Activated CD8-positive, alpha-beta memory T cell treated with anti-CD3 and anti-CD28 coated beads, Interleukin-2, amount 10 ng/mL, durations not matched to agents 7 days and 5 days (primary cell): ENCODE data around the gene BACH2. TPM values are rescaled to one million over a fixed set of nuclear protein-coding genes. Genes with fewer than 3 reads are reported as not detected.
A peak's percentile ranks its signal among the peaks of the same experiment; 100 is the strongest.
"Not testable (repeated sequence)": the region's sequence is repeated elsewhere in the genome, so short reads cannot be mapped to it uniquely, and the experiment has no call there.

Source experiments
- ATAC-seq: fragments of 150-1000 bp; cut with Tn5 transposase; one replicate; pipeline ENCODE4 v1.10.0; 2021; ENCODE audit warnings: moderate library complexity
- CTCF ChIA-PET: fragments of 350-600 bp; sonication (Branson Sonifier 250); formaldehyde crosslinking; loops from one replicate; lab custom pipeline; 2021; ENCODE audit warnings: antibody characterized with exemption; lab: Charles Lee
- DNase-seq: peaks from one replicate; pipeline ENCODE4 v3.0.0-alpha.2; 2020
- H3K27ac Mint-ChIP-seq: one replicate; pipeline ENCODE4 v1.8.0; 2021; ENCODE audit warnings: mild to moderate bottlenecking, mixed read lengths
- H3K27me3 Mint-ChIP-seq: one replicate; pipeline ENCODE4 v1.8.0; 2021; ENCODE audit warnings: mixed read lengths
- H3K36me3 Mint-ChIP-seq: one replicate; pipeline ENCODE4 v1.8.0; 2021; ENCODE audit warnings: mild to moderate bottlenecking, mixed read lengths
- H3K4me1 Mint-ChIP-seq: one replicate; pipeline ENCODE4 v1.8.0; 2021; ENCODE audit warnings: mixed read lengths
- H3K4me3 Mint-ChIP-seq: one replicate; pipeline ENCODE4 v1.8.0; 2021; ENCODE audit warnings: mild to moderate bottlenecking, moderate library complexity, mixed read lengths
- H3K9me3 Mint-ChIP-seq: one replicate; pipeline ENCODE4 v1.8.0; 2022; ENCODE audit warnings: low read depth, mixed read lengths
- total RNA-seq, 2 experiments: library from RNA; stranded (reverse); gene quantifications; one replicate each; pipeline ENCODE4 v1.2.3, GENCODE V29; 2021

BACH2 gene
- total RNA-seq, 2 experiments from 2014 or later, result 21.5 to 22.6 TPM

GRCh38 chr6:90118581-90118980 lies 178.1 kb downstream of the BACH2 start:
- Mint-ChIP-seq H3K36me3 (peaks cover 30% of the 10 kb centered on the region), H3K9me3 (peaks cover 10% of the 10 kb centered on the region), H3K27me3 (no peaks in the 10 kb centered on the region), H3K27ac (no peak overlapping the region), H3K4me1 (peaks cover 7% of the 10 kb centered on the region), H3K4me3 (no peak overlapping the region)
- ATAC-seq (no peak), DNase-seq (no peak)
- CTCF ChIA-PET, result interaction anchor here (1.0 to 2.3 kb wide), 5 partner anchors 9 to 360 kb away, joined by 3 to 10 read pairs (median 3); no protein-coding TSS in a partner anchor

DNA sequence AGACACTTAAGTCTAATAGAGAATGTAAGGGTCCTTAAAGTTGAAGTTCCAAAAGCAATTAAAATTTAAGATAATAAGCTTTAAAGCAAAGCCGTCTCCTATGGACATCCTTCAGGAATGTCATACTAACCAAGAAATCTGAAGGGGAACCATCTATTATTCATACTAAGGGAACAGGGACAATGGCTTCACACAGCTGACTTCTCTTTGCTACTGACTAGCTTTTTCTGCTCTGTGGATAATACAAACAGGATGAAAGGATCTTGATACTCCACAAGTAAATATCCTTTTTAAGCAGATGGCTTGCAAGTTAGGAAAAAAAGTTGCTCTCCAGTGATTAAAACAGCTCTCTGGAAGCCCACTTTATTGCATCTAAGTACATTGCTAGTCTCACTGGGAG lies 178.6 kb downstream of the BACH2 start:
- CTCF ChIA-PET, result interaction anchor here (1.0 to 2.3 kb wide), 5 partner anchors 8 to 178 kb away, joined by 3 to 10 read pairs (median 4); no protein-coding TSS in a partner anchor
- H3K4me1 Mint-ChIP-seq, result peaks cover 6% of the 10 kb centered on the region
- DNase-seq (no peak), ATAC-seq (no peak)
- no peak overlapping the region for H3K27ac Mint-ChIP-seq
- peaks cover 14% of the 10 kb centered on the region for H3K9me3 Mint-ChIP-seq
- H3K27me3 Mint-ChIP-seq, result no peaks in the 10 kb centered on the region
- peaks cover 35% of the 10 kb centered on the region for H3K36me3 Mint-ChIP-seq
- no peak overlapping the region for H3K4me3 Mint-ChIP-seq

DNA sequence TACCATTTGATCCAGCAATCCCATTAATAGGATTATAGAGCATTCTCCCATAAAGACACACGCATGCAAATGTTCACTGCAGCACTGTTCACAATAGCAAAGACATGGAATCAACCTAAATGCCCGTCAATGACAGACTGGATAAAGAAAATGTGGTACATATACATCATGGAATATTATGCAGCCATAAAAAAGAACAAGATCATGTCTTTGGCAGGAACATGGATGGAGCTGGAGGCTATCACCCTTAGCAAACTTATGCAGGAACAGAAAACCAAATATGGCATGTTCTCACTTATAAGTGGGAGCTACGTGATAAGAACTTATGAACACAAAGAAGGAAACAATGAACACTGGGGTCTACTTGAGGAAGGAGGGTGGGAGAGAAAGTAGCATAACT lies 180.5 kb downstream of the BACH2 start:
- not testable (repeated sequence) for ATAC-seq
- CTCF ChIA-PET, result interaction anchor here (1.4 kb wide), 1 partner anchor 9 kb away, joined by 3 read pairs; no protein-coding TSS in a partner anchor
- peaks cover 10% of the 10 kb centered on the region for H3K4me1 Mint-ChIP-seq

GRCh38 chr6:90113389-90113788 lies 183.3 kb downstream of the BACH2 start:
- H3K27ac Mint-ChIP-seq, result no peak overlapping the region
- peaks cover 36% of the 10 kb centered on the region for H3K4me1 Mint-ChIP-seq
- H3K9me3 Mint-ChIP-seq, result peaks cover 21% of the 10 kb centered on the region
- no peak for ATAC-seq
- H3K4me3 Mint-ChIP-seq, result no peak overlapping the region
- peaks cover 42% of the 10 kb centered on the region for H3K36me3 Mint-ChIP-seq
- DNase-seq, result no peak
- CTCF ChIA-PET, result no interaction called here
- peaks cover 4% of the 10 kb centered on the region for H3K27me3 Mint-ChIP-seq

More for the DNA sequence above, 180.5 kb downstream of the BACH2 start:
- H3K36me3 Mint-ChIP-seq, result peaks cover 40% of the 10 kb centered on the region
- peaks cover 21% of the 10 kb centered on the region for H3K9me3 Mint-ChIP-seq
- not testable (repeated sequence) for DNase-seq, H3K4me3 Mint-ChIP-seq, H3K27me3 Mint-ChIP-seq, H3K27ac Mint-ChIP-seq

- H3K9me3 Mint-ChIP-seq, result peaks cover 21% of the 10 kb centered on the region
- H3K27ac Mint-ChIP-seq, result peak overlapping the region; percentile 69
- peaks cover 54% of the 10 kb centered on the region for H3K4me1 Mint-ChIP-seq
- CTCF ChIA-PET, result interaction anchor here (0.7 to 4.0 kb wide), 5 partner anchors 28 to 427 kb away, joined by 3 to 26 read pairs (median 5); no protein-coding TSS in a partner anchor
- peak; percentile 21 for ATAC-seq
- H3K36me3 Mint-ChIP-seq, result peaks cover 42% of the 10 kb centered on the region
- no peak for DNase-seq
- peaks cover 4% of the 10 kb centered on the region for H3K27me3 Mint-ChIP-seq
- H3K4me3 Mint-ChIP-seq, result no peak overlapping the region
Measured at GRCh38 chr6:90111387-90111786, 185.3 kb downstream of the BACH2 start.

GRCh38 chr6:90110971-90111370 lies 185.7 kb downstream of the BACH2 start:
- ATAC-seq (peak; percentile 69), DNase-seq (peak; percentile 94)
- Mint-ChIP-seq H3K4me3 (no peak overlapping the region), H3K27me3 (peaks cover 4% of the 10 kb centered on the region), H3K36me3 (peaks cover 38% of the 10 kb centered on the region), H3K9me3 (peaks cover 17% of the 10 kb centered on the region), H3K27ac (peak overlapping the region; percentile 69), H3K4me1 (peaks cover 57% of the 10 kb centered on the region)
- CTCF ChIA-PET, result interaction anchor here (0.7 to 4.0 kb wide), 7 partner anchors 28 to 427 kb away, joined by 3 to 26 read pairs (median 4); no protein-coding TSS in a partner anchor

DNA sequence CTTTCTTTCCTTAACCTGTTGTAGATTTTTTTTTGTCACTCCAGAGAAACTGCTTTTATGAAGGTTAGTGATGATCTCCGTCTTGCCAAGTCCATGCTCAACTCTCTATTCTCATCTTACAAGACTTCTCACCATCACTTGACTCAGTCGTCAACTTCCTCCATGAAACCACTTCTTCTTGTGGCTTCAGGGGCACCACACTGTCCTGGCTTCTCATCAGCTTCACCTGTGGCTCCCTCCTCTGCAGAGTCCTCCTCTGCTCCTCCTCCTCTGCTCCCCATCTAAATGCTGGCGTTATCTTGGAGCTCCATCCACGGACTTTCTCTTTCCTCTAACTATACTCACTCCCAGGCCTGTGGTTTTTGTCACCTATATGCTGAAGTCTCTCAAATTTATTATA lies 187.5 kb downstream of the BACH2 start:
- DNase-seq (peak; percentile 73), ATAC-seq (peak; percentile 22)
- Mint-ChIP-seq H3K4me3 (peak overlapping the region; percentile 19), H3K36me3 (peaks cover 23% of the 10 kb centered on the region), H3K27ac (peak overlapping the region; percentile 55), H3K4me1 (peaks cover 73% of the 10 kb centered on the region), H3K9me3 (peaks cover 10% of the 10 kb centered on the region), H3K27me3 (peaks cover 6% of the 10 kb centered on the region)
- CTCF ChIA-PET, result interaction anchor here (0.6 to 4.0 kb wide), 7 partner anchors 10 to 370 kb away, joined by 3 to 26 read pairs (median 5); no protein-coding TSS in a partner anchor

DNA sequence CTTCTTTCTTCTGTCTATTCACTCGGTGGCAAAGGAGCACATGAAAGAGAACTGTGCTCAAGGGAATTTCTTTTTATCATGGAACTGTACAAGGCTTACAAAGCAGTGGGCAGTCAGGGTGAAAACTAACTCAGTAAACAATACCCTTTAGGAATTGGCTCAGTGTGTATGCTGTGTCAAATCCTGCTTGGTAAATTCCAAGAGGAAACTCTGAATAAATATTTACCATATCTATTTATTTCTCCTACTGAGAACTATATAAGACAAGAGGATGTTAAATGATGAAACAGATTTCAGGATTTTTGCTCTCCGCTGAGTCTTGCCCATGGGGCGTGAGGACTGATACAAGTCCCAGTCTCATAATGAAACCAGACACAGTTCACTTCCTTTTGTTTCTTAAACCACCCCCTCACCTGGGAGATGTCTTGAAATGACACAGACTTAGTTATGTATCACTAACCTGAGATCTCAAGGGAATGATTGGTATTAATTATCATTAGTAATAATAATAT lies 188.8 kb downstream of the BACH2 start:
- Mint-ChIP-seq H3K4me1 (peaks cover 87% of the 10 kb centered on the region), H3K4me3 (no peak overlapping the region), H3K27me3 (peaks cover 10% of the 10 kb centered on the region), H3K9me3 (peaks cover 5% of the 10 kb centered on the region), H3K27ac (no peak overlapping the region), H3K36me3 (peaks cover 14% of the 10 kb centered on the region)
- peak; percentile 56 for ATAC-seq
- DNase-seq, result peak; percentile 63
- CTCF ChIA-PET, result interaction anchor here (0.8 to 4.0 kb wide), 2 partner anchors 26 to 167 kb away, joined by 3 to 26 read pairs; no protein-coding TSS in a partner anchor

DNA sequence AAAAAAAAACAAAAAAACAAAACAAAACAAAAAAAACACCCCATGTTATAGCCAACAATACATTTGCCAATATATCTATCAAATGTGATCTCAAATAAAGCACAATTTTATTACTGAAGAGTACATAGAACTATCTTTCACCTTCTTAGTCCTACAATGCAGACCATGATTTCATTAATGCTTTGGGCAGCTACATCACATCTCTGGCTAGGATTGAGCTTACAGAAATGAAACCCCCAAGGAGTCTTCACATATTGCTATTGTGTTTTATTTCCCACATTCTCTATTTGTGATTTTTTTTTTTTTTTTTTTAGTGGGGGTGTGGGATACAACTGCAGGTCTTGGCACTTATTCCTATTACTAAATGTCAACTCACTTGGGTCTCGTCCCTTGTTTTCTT lies 189.3 kb downstream of the BACH2 start:
- CTCF ChIA-PET, result interaction anchor here (0.8 kb wide), 1 partner anchor 25 kb away, joined by 3 read pairs; no protein-coding TSS in a partner anchor

DNA sequence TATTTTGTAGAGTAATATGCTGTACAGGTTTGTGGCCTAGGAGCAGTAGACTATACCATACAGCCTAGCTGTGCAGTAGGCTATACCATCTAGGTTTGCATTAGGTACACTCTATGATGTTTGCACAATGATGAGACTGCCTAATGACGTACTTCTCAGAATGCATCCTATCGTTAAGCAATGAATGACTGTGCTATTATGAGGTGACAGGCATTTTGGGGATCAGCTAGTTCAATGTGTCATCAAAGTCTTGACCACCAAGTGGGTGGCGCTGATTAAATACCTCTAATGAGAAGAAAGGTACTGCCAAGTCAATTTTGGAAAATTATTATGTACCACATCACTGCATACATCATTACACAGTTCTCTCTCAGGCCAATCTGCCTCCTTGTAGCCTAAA lies 190.2 kb downstream of the BACH2 start:
- Mint-ChIP-seq H3K9me3 (peaks cover 4% of the 10 kb centered on the region), H3K4me1 (peaks cover 81% of the 10 kb centered on the region), H3K36me3 (peaks cover 15% of the 10 kb centered on the region), H3K27me3 (peaks cover 15% of the 10 kb centered on the region), H3K4me3 (no peak overlapping the region), H3K27ac (no peak overlapping the region)
- ATAC-seq (no peak), DNase-seq (no peak)
- CTCF ChIA-PET, result interaction anchor here (1.3 to 2.2 kb wide), 5 partner anchors 10 to 318 kb away, joined by 3 to 11 read pairs (median 5); no protein-coding TSS in a partner anchor

More for the DNA sequence above, 189.3 kb downstream of the BACH2 start:
- Mint-ChIP-seq H3K4me3 (no peak overlapping the region), H3K9me3 (peaks cover under 1% of the 10 kb centered on the region), H3K27ac (no peak overlapping the region), H3K36me3 (peaks cover 11% of the 10 kb centered on the region), H3K4me1 (peaks cover 86% of the 10 kb centered on the region), H3K27me3 (peaks cover 12% of the 10 kb centered on the region)
- no peak for DNase-seq
- no peak for ATAC-seq

DNA sequence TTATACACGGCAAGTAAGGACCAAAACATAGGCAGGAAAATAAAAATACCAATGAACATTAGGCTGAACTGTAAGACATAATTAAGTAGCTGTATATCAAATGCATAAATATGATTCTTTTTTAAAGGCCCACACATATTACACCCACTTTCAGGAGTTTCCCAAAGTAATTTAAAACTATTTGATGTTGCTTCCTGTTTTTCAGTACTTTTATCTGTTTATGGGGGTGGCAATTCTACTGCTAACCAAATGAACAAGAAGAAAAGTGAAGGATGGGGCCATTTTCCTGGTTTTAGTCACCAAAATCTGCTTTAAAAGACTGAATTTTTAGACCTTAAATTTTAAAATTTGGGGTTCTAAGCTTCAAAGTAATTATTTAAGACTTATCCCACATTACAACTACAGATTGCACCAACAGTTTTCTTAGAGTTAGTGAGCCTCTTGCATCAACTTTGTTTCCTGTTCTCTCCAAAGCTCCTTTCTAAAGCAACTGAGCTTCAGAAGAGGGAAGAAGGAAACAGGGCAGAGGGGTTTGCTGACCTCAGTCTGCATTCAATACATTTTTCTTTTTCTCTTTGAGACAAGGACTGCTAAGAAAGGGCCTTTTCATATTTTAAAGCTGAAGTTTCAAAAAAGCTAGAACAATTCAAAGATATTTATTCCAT lies 191.0 kb downstream of the BACH2 start:
- Mint-ChIP-seq H3K27ac (no peak overlapping the region), H3K27me3 (peaks cover 22% of the 10 kb centered on the region), H3K36me3 (peaks cover 22% of the 10 kb centered on the region), H3K4me1 (peaks cover 73% of the 10 kb centered on the region), H3K4me3 (no peak overlapping the region), H3K9me3 (peaks cover 8% of the 10 kb centered on the region)
- DNase-seq (no peak), ATAC-seq (no peak)
- CTCF ChIA-PET, result interaction anchor here (1.0 to 2.2 kb wide), 8 partner anchors 9 to 319 kb away, joined by 3 to 11 read pairs (median 4); no protein-coding TSS in a partner anchor

DNA sequence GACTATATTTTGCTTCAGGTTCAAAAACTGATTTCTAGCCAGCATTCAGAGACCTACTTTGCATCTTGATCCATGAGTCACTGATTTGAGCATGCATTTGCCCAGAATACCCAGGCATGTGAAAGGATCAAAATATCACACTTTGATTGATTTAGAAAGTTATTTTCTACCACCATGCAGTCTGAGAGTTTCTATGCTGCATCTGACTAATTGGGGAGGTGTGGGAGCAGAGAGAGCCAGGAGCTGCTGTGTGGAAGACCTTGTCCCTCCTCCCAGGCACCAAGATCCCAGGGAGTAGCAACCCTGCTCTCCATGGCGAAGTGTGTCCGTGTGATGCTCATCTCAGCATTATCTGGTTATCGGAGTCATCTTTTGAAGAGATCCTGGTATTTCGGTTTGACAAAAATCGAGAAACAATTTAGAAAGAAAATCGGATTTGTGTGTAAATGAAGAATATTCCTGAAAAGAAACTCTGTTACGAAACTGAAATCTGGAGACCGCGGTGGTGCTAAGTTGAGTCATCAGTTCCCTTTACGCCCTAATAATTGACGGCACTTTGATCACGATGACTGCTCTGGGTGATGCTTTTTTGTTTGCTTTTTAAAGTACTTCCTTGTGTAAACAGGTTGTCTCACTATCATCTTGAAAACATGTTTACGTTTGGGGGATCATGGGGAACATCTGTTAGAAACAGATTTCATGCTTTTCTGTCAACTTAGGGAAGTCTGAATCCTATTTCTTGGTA lies 193.4 kb downstream of the BACH2 start:
- Mint-ChIP-seq H3K27ac (peak overlapping the region; percentile 69), H3K4me3 (peak overlapping the region; percentile 65), H3K27me3 (peaks cover 26% of the 10 kb centered on the region), H3K4me1 (peaks cover 62% of the 10 kb centered on the region), H3K9me3 (peaks cover 8% of the 10 kb centered on the region), H3K36me3 (peaks cover 23% of the 10 kb centered on the region)
- CTCF ChIA-PET, result interaction anchor here (1.0 to 1.6 kb wide), 2 partner anchors 163 to 181 kb away, joined by 3 read pairs; no protein-coding TSS in a partner anchor
- DNase-seq, result peak; percentile 77
- ATAC-seq, result peak; percentile 75
